ENCODE results near the gene GALNT14.

GALNT14 gene

GRCh38 chr2:30900381-30900780 is 237.9 kb downstream of the GALNT14 start:
- TF ChIP-seq CTCF (IDR thresholded peaks at IDR 0.05; ENCODE audit: low read depth, low read length, missing control alignments) = no peak
- no peak for DNase-seq (ENCODE audit: extremely low read depth, low read depth)
- H3K4me3 ChIP-seq (replicated peaks; ENCODE audit: low read depth, low read length) = no peak overlapping the region

- TF ChIP-seq CTCF (IDR thresholded peaks at IDR 0.05; ENCODE audit: low read depth, low read length, missing control alignments) = no peak
- DNase-seq (ENCODE audit: extremely low read depth, low read depth) = no peak
- no peak overlapping the region for H3K4me3 ChIP-seq (replicated peaks; ENCODE audit: low read depth, low read length)
Measured at GRCh38 chr2:30899516-30900054, 238.7 kb downstream of the GALNT14 start.

- TF ChIP-seq CTCF (IDR thresholded peaks at IDR 0.05; ENCODE audit: low read depth, low read length, missing control alignments) = no peak
- no peak for DNase-seq (ENCODE audit: extremely low read depth, low read depth)
- H3K4me3 ChIP-seq (replicated peaks; ENCODE audit: low read depth, low read length) = no peak overlapping the region
Measured at GRCh38 chr2:30897539-30897938, 240.7 kb downstream of the GALNT14 start.

GRCh38 chr2:30894498-30895119 is 243.6 kb downstream of the GALNT14 start:
- DNase-seq (ENCODE audit: extremely low read depth, low read depth) = peak; percentile 19
- TF ChIP-seq CTCF (IDR thresholded peaks at IDR 0.05; ENCODE audit: low read depth, low read length, missing control alignments) = no peak

GRCh38 chr2:30888852-30889409 is 249.3 kb downstream of the GALNT14 start:
- DNase-seq (ENCODE audit: extremely low read depth, low read depth) = no peak
- no peak for TF ChIP-seq CTCF (IDR thresholded peaks at IDR 0.05; ENCODE audit: low read depth, low read length, missing control alignments)
- H3K4me3 ChIP-seq (replicated peaks; ENCODE audit: low read depth, low read length) = no peak overlapping the region

More at GRCh38 chr2:30894498-30895119, 243.6 kb downstream of the GALNT14 start:
- H3K4me3 ChIP-seq (replicated peaks; ENCODE audit: low read depth, low read length) = no peak overlapping the region

- DNase-seq (ENCODE audit: extremely low read depth, low read depth) = no peak
- H3K4me3 ChIP-seq (replicated peaks; ENCODE audit: low read depth, low read length) = no peak overlapping the region
- TF ChIP-seq CTCF (IDR thresholded peaks at IDR 0.05; ENCODE audit: low read depth, low read length, missing control alignments) = no peak
Measured at GRCh38 chr2:30886080-30886479, 252.2 kb downstream of the GALNT14 start.

All from HFF-Myc (cell line).